Measurements from ENCODE around the gene GPRC5C.

GRCh38 chr17:74404789-74405188, 27.1 kb upstream of the GPRC5C start:
- TF ChIP-seq CTCF (conservative IDR thresholded peaks at IDR 0.05) (no peak), ZFX (IDR thresholded peaks at IDR 0.05) (no peak)
